ENCODE data around the gene TMEM38B. TPM values are rescaled to one million over a fixed set of nuclear protein-coding genes. Genes with fewer than 3 reads are reported as not detected.
"Not testable (repeated sequence)": the region's sequence is repeated elsewhere in the genome, so short reads cannot be mapped to it uniquely, and the experiment has no call there.

Gene TMEM38B
- polyA plus RNA-seq, 1 of the 3 experiments (the other 2 are of a cell fraction), result 6.8 TPM

DNA sequence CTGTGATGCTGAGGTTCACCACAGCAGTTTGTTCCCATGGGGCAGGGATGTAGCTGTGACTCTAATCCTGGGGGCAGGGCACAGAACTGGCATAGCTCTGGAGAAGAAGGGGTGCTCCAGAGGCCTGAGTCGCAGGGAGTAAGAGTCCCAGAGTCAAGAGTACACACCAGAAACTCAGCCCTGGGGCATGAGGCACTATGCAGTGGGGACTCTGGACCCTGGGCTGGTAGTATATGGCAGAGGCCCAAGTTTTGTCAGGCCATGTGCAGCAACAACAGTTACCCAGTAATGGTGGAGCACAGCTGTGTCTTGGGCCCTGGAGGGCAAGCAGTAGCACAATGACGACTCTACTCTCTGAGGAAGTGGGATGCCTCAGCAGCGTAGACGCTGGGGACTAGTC, 42.9 kb downstream of the TMEM38B start:
- Histone ChIP-seq H3K4me2 (no peak overlapping the region), H3K36me3 (replicated peaks in 1 of 2; ENCODE audit: control insufficient read depth in 1 of 2, insufficient read depth in 2 of 2, low read length in 1 of 2) (no peaks in the 10 kb centered on the region), H3K4me3 (ENCODE audit: low read depth in 2 of 2, low read length in 1 of 2) (no peak overlapping the region), H3K4me1 (ENCODE audit: control insufficient read depth in 1 of 2, insufficient read depth in 2 of 2, low read depth in 1 of 2, low read length in 1 of 2) (no peaks in the 10 kb centered on the region), H4K20me1 (ENCODE audit: insufficient read depth) (no peaks in the 10 kb centered on the region), H3K9me3 (0 out of 2 replicates have a peak, but pooled peaks cover 10% of the 10 kb centered on the region), H3F3A (replicated peaks; ENCODE audit: insufficient read depth) (no peaks in the 10 kb centered on the region), H3K27me3 (ENCODE audit: insufficient read depth) (no peaks in the 10 kb centered on the region), H2AFZ (ENCODE audit: low read depth) (no peak overlapping the region), H3K9me2 (no peaks in the 10 kb centered on the region), H3K27ac (ENCODE audit: low read depth in 2 of 2, low read length in 1 of 2) (no peak overlapping the region), H3K79me2 (ENCODE audit: insufficient read depth) (no peaks in the 10 kb centered on the region), H3K9ac (no peak overlapping the region)
- CTCF ChIA-PET, result interaction anchor here (1.8 kb wide), 1 partner anchor 18 kb away, joined by 6 read pairs; no protein-coding TSS in a partner anchor
- POLR2A ChIA-PET, result no interaction called here
- WGBS (ENCODE audit: low lambda C conversion rate), result 74% methylated on average over 4 of the region's 4 CpGs
- DNase-seq, result no peak
- TF ChIP-seq RCOR1 (IDR thresholded peaks at IDR 0.05; ENCODE audit: low read length), result no peak
- no peak for TF ChIP-seq FOSL2 (IDR thresholded peaks at IDR 0.05; ENCODE audit: borderline replicate concordance, low read depth)
- no peak for TF ChIP-seq ELF1 (IDR thresholded peaks at IDR 0.05)
- TF ChIP-seq TCF12 (IDR thresholded peaks at IDR 0.05), result no peak
- TF ChIP-seq EZH2phosphoT487 (IDR thresholded peaks at IDR 0.05; ENCODE audit: borderline replicate concordance, low read depth), result no peak
- TF ChIP-seq SMC3 (IDR thresholded peaks at IDR 0.05; ENCODE audit: low read depth, low read length), result no peak
- no peak for TF ChIP-seq SIN3A (IDR thresholded peaks at IDR 0.05; ENCODE audit: borderline replicate concordance, low read depth, low read length)
- TF ChIP-seq NFIC (IDR thresholded peaks at IDR 0.05; ENCODE audit: borderline replicate concordance), result no peak
- no peak for TF ChIP-seq YY1 (IDR thresholded peaks at IDR 0.05; ENCODE audit: low read depth)
- TF ChIP-seq RFX5 (IDR thresholded peaks at IDR 0.05; ENCODE audit: low read length), result no peak
- TF ChIP-seq MXI1 (IDR thresholded peaks at IDR 0.05; ENCODE audit: low read depth, low read length), result no peak
- TF ChIP-seq POLR2AphosphoS5 (IDR thresholded peaks at IDR 0.05; ENCODE audit: low read depth, low read length), result no peak
- TF ChIP-seq MEF2A (IDR thresholded peaks at IDR 0.05; ENCODE audit: borderline replicate concordance, low read depth), result no peak
- TF ChIP-seq TAF1 (IDR thresholded peaks at IDR 0.05; ENCODE audit: borderline replicate concordance, low read depth, low read length), result no peak
- TF ChIP-seq GABPA (IDR thresholded peaks at IDR 0.05; ENCODE audit: low read depth), result no peak
- no peak for TF ChIP-seq RXRA (IDR thresholded peaks at IDR 0.05; ENCODE audit: borderline replicate concordance, low read depth)

DNA sequence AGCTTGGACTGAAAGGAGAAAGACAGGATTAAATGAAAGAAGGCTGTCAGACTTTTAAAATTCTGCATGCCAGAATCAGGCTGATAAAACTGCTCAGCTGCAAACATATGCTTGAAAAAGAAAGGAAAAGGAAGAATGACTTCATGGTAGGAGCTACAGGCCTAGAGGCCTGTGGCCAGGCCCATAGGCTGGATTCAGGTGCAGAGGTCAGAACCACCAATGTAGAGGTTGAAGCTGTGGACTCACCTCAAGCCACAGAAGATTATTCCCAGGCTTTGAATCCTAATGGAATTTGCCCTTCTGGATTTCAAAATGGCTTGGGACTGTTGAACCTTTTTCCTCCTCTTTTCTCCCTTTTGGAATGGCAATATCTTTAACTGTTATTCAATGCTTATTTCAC, 47.7 kb downstream of the TMEM38B start:
- no peak for DNase-seq
- no peak overlapping the region for H3K4me3 ChIP-seq (ENCODE audit: low read depth in 2 of 2, low read length in 1 of 2)
- no peaks in the 10 kb centered on the region for H4K20me1 ChIP-seq (ENCODE audit: insufficient read depth)
- H3K79me2 ChIP-seq (ENCODE audit: insufficient read depth), result no peaks in the 10 kb centered on the region
- no peaks in the 10 kb centered on the region for H3K9me3 ChIP-seq
- H2AFZ ChIP-seq (ENCODE audit: low read depth), result no peak overlapping the region
- no peaks in the 10 kb centered on the region for H3K27me3 ChIP-seq (ENCODE audit: insufficient read depth)
- no peaks in the 10 kb centered on the region for H3K36me3 ChIP-seq (replicated peaks in 1 of 2; ENCODE audit: control insufficient read depth in 1 of 2, insufficient read depth in 2 of 2, low read length in 1 of 2)
- no peak overlapping the region for H3K27ac ChIP-seq (ENCODE audit: low read depth in 2 of 2, low read length in 1 of 2)
- H3F3A ChIP-seq (replicated peaks; ENCODE audit: insufficient read depth), result no peaks in the 10 kb centered on the region
- TF ChIP-seq EZH2phosphoT487 (IDR thresholded peaks at IDR 0.05; ENCODE audit: borderline replicate concordance, low read depth) (no peak), SIN3A (IDR thresholded peaks at IDR 0.05; ENCODE audit: borderline replicate concordance, low read depth, low read length) (no peak), YY1 (IDR thresholded peaks at IDR 0.05; ENCODE audit: low read depth) (no peak), CHD2 (IDR thresholded peaks at IDR 0.05; ENCODE audit: low read length, partially characterized antibody) (no peak), NFIC (IDR thresholded peaks at IDR 0.05; ENCODE audit: borderline replicate concordance) (no peak), GABPA (IDR thresholded peaks at IDR 0.05; ENCODE audit: low read depth) (no peak), TCF12 (IDR thresholded peaks at IDR 0.05) (no peak)
- ChIA-PET CTCF (interaction anchor here (1.4 kb wide), 1 partner anchor 9 kb away, joined by 3 read pairs; no protein-coding TSS in a partner anchor), POLR2A (no interaction called here)
- no peak overlapping the region for H3K4me2 ChIP-seq
- H3K4me1 ChIP-seq (ENCODE audit: control insufficient read depth in 1 of 2, insufficient read depth in 2 of 2, low read depth in 1 of 2, low read length in 1 of 2), result no peaks in the 10 kb centered on the region
- H3K9ac ChIP-seq, result no peak overlapping the region
- no peaks in the 10 kb centered on the region for H3K9me2 ChIP-seq

DNA sequence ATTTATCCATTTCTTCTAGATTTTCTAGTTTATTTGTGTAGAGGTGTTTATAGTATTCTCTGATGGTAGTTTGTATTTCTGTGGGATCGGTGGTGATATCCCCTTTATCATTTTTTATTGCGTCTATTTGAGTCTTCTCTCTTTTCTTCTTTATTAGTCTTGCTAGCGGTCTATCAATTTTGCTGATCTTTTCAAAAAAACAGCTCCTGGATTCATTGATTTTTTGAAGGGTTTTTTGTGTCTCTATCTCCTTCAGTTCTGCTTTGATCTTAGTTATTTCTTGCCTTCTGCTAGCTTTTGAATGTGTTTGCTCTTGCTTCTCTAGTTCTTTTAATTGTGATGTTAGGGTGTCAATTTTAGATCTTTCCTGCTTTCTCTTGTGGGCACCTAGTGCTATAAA, 53.0 kb downstream of the TMEM38B start:
- H4K20me1 ChIP-seq (ENCODE audit: insufficient read depth); DNase-seq; H3K4me3 ChIP-seq (ENCODE audit: low read depth in 2 of 2, low read length in 1 of 2); H3K9me3 ChIP-seq; H3K9me2 ChIP-seq; H3K4me1 ChIP-seq (ENCODE audit: control insufficient read depth in 1 of 2, insufficient read depth in 2 of 2, low read depth in 1 of 2, low read length in 1 of 2); H2AFZ ChIP-seq (ENCODE audit: low read depth); H3K27ac ChIP-seq (ENCODE audit: low read depth in 2 of 2, low read length in 1 of 2); H3K27me3 ChIP-seq (ENCODE audit: insufficient read depth); H3K9ac ChIP-seq; H3F3A ChIP-seq (replicated peaks; ENCODE audit: insufficient read depth); H3K79me2 ChIP-seq (ENCODE audit: insufficient read depth); H3K36me3 ChIP-seq (replicated peaks in 1 of 2; ENCODE audit: control insufficient read depth in 1 of 2, insufficient read depth in 2 of 2, low read length in 1 of 2); POLR2A ChIA-PET; CTCF ChIA-PET; H3K4me2 ChIP-seq: not testable (repeated sequence)
- 79% methylated on average over 3 of the region's 3 CpGs for WGBS (ENCODE audit: low lambda C conversion rate)
